Endometrial microvascular endothelial cells (primary cell): ENCODE measurements around the gene FAM53B. TPM values are rescaled to one million over a fixed set of nuclear protein-coding genes. Genes with fewer than 3 reads are reported as not detected.

ENCODE experiments used
- in situ Hi-C: cut with HindIII; loops from 2 replicates; pipeline ENCODE4 v1.10.0; 2017; ENCODE audit warnings: low sequenced_read_pairs, low pct_unique_long_range_greater_than_20kb; ENCODE audit errors: inconsistent ontology term
- total RNA-seq: library from RNA; depleted of rRNA; stranded (reverse); fragments of >200 nt; gene quantifications from one replicate; pipeline ENCODE4 v1.2.3, GENCODE V29; 2015; ENCODE audit errors: inconsistent ontology term

The FAM53B gene
- total RNA-seq, 1 donor from 2014 or later: 12.3 TPM

DNA sequence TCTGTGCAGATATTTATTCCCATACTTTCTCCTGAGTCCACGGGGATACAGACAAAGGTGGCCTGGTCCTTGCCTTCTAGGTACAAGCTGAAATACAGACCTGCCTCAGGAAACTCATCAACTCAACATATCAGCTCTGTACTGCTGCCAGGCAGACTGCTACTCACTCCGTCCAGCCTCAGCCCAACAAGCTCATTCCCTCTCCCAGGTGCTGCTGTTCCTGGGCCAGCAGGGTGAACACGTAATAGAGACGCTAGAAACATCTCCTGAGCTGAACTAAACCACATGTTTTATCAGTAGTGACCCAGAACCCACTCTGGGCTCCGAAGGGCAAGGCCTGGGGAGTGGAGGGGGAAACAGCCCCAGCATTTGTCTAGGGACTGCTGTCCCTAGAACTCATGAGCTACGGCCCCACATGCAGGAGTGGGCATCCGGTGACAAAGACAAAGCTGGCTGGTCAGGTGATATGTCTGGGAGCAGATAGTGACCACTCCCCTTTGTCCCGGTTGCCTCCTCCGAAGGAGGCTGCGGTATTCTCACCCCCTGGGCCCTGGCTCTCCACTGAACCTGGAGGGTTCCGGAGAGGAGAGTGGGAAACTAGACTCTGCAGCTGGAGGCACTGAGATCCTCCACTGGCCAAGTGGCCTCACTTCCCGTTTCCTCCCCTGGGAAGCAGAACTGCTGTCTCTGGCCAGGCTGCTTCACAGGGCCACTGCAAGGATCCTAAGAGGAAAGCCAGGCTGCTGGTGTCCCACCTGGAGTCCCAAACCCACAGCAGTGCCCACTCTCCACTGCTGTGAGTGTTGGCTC lies 116.1 kb downstream of the FAM53B start:
- in situ Hi-C loops: no loop called here

DNA sequence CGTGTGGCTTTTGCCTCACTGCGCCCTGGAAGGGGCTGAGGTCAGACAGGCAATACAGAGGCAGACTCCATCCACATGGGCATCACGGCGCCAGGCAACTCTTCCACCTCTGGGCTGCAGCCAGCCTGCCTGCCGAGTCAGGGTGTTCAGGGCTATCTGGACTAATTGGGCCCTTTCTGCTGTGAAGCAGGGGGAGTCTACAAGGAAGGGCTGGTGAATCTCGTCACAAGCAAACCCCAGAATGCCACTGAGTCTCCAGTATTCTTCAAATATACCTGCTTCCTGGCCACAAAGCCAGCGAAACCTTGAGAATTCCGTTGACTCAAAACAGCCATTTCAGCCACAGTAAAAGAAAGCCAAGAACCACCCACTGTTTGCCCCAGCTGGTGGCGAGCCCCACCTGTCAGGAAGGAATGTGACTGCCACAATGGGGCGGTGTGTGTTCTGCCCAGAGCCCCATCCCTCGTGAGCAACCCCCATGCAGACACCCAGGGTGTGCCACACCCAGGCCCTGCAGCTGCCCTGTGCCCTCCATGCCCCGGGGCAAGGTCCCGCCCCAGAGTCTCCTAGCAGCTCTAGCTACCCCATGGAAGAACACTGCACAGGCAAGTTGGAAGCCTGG lies 117.3 kb downstream of the FAM53B start:
- in situ Hi-C loops: no loop called here

DNA sequence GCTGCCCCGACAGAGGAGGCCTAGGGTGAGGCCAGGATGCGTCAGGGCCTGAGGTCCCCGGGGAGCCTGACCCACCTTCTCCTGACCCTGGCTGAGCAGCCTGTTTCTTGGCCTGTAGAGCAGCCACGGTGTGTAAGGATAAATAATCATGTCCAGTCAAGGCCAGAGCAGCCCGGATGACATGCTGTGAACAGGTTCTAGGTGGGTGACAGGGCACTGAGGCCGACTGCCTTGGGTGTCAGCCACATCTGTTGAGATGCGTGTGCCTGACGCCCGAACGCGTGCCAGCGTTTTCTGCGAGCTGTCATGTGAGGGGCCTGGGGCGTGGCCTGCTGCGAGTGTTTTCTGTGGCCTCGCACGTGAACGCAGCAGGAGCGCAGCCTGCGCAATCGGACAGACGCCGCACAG lies 118.3 kb downstream of the FAM53B start:
- in situ Hi-C loops: no loop called here

DNA sequence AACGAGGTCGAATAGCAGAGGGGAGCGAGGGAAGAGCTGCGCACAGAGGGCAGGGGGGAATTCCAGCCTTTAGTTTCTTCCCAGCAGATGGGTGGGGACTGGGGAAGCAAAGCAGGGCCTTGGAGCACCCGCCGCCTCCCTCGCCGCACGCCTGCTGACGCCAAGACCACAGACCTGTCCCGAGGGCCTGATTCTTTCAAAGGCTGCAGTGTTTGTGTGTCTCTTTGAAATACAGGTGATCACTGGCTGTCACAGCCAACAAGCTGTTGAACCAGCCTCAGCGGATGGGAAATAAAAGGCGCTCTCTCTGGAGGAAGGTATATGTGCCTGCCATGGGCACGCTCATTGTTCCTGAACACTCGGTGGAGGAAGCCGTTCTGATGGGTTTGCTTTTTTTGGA lies 119.3 kb downstream of the FAM53B start:
- in situ Hi-C loops: no loop called here

DNA sequence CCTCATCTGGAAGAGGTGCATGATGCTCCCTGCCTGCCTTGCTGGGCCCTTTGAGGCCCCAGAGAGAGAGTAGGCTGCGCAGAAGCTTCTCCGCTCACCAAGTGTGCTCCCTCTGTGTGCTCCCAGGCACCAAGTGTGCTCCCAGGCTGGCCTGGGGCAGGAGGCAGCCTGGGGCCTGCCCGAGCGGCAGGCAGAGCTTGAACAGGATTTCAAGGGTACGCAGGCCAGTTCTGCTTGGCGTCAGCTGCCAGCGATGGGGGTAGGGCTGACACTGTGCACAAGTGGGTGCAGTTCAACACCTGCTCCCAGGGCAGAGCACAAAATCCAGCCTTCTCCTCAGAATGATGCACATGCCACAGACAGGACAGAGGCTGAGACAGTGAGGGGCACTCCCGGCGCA lies 119.7 kb downstream of the FAM53B start:
- in situ Hi-C loops: no loop called here

DNA sequence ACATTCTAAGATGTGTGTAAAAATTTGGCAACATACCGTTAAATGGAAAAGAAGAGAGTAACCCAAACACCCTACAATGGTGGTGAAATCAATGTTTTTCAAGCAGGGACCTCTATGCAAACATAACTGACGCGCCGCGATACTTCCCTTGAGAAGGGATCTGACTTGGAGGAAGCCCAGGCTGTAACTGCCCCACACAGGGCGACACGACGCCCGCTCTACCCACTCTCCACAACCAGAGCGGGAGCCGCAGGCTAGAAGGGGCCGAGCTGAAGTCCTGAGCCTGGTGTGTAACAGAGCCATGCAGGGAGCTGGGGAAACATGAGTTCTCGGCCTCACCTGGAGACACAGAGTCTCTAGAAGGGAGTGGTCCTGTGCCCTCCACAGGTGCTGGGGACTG lies 120.2 kb downstream of the FAM53B start:
- in situ Hi-C loops: no loop called here

DNA sequence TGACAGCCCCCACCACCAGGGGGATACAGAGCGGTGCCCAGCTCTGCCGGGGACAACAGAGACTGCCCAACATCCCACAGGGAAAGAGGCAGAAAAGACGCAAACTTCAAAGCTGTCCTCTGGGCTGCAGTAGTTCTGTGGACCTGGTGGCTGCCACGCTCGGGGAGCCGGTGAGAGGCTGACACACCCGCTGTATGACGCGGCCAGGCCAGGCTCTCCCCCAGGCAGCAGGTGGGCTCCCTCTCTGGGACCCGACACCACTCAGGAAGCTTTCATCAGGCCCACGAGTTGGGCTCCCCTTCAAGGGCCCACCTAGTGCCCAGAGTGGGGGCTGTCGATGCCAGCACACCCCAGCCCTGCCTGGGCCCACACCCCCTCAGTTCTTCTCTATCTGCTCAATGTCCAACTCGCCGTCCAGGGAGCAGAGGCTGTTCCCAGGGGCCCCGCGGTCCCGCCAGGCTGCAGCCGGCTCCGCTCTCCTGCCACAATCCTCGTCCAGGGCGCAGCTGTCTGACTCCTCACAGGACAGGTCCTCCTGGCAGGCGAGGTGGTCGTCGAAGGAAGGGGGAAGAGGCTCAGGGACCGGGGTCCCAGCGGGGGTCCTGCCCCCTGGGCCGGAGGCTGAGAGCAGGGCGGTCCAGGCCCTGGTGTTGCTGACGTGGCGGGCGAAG lies 121.2 kb downstream of the FAM53B start:
- in situ Hi-C loops: no loop called here

DNA sequence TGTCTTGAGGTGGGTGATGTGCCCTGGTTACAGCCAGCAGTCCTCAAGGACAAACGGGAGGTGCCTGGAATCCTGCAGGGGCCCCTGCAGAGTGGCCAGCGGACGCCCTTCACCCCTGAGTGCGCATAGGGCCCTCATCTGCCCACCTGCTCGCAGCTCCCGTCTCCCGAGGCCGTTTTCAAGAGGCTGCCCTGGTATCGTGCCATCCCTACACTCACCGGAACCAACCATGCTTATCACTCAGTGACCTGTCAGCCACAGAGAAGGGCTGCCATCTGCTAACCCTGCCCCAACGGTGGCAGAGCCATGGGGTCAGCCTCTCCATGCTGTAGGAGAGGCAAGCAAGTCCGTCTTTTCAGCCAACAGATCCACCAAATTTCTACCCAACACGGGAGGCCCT lies 122.0 kb downstream of the FAM53B start:
- in situ Hi-C loops: no loop called here

DNA sequence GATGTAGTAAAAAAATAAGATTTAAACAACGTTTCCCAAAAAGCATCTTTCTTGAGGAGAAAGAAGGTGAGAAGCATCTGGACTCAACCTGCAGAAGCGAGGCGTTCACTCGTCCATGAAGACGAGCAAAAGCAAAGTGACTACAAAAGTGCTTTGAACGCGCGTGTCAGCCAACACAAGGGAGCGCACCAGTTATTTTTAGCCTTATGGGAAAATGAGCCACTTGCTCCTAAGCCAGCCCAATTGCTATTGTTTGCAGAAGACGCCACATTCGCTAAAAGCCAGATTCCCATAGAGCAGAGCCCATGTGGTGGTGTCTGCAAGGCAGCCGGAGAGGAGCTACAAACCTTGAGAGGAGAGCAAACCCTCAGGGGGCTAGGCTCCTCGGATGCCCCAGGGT lies 122.5 kb downstream of the FAM53B start:
- in situ Hi-C loops: no loop called here

DNA sequence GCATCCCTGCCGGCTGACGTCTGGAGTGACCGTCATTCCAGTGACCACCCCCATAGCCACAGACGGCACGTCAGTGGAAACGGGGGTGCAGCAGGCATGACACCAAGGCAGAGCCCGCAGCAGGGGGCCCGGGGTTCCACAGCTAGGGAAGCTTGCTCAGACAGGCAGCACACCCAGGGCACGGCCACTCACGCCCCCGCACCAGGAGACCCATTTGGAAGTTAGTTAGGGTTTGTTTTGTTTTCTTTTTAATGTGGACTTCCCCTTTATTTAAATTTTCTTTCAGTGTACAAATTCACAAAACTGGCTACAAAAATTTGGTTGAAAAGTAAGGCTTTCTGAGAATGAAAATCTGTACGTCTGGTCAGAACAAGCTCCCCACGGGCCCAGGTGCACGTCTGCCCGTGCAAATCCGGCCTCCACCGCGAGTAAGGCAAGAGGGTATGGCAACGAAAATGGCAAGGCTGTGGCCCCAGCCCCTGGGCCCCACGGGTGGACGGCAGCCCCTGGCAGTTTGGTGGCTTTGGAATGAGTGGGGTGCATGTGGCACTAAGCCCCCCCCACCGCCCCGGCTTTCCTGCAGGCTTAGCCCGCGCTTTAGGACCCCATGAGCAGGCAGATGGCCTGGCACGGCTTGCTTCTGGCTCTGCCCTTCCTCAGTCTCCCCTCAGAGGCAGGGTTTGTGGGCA lies 124.2 kb downstream of the FAM53B start:
- in situ Hi-C loops: no loop called here

DNA sequence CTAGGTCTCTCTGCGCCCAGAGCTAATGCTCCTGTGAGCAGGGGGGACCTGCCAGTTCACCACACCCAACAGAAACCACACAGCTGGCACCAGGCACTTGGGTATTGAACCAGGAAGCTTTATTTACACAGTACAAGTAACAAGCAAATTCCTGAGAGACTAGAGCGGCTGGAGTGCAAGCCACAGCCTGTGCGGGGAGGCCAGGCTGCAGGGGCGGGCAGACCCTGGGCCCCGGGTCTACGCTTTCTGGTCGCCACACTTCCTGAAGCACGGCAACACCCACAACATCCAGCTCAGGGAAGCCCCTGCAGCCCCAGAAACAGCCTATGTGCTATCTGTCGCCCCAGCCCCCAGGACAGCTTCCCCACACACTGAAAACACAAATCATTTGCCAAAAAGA lies 125.0 kb downstream of the FAM53B start:
- in situ Hi-C loops: no loop called here

DNA sequence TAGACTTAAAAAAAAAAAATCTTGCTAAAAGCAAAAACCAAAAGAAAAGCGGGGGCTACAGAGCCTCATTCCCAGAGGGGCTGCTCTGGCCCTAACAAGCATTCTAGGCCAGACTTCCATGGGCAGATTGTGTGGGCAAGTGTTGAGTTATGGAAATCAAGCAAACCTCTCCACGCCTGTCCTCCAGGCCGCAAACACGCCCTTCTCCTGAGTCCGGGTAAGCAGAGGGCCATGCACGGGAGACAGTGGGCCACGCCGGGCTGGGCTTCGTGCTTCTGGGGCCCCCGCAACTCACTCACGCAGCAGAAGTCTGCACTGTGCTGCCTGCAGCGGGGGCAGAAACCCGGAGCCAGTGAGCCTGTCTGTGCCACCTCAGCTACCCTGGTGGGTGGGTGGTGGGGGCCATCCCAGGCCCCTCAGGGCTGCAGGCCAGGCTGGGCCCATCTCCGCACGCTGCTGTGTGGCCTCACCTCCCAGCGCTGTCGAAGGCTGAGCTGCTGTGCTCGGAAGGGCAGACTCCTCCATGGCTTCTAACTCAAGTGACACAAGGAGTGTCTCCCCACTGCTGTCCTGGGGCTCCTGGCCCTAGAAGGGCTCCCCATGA lies 125.6 kb downstream of the FAM53B start:
- in situ Hi-C loops: no loop called here

DNA sequence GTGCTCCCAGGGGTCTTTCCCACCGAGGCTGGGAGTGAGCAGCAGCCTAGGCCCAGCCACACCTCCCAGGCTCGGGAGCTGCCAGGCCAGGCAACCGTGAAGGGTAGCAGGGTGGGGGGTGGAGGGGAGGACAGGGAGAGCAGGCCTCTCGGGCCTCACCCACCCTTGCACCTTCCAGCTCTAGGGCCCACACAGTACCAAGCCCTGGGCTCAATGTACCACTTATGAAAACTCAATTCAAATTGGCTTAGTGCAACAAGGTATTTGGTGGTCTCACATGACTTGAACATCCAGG lies 127.4 kb downstream of the FAM53B start:
- in situ Hi-C loops: no loop called here

DNA sequence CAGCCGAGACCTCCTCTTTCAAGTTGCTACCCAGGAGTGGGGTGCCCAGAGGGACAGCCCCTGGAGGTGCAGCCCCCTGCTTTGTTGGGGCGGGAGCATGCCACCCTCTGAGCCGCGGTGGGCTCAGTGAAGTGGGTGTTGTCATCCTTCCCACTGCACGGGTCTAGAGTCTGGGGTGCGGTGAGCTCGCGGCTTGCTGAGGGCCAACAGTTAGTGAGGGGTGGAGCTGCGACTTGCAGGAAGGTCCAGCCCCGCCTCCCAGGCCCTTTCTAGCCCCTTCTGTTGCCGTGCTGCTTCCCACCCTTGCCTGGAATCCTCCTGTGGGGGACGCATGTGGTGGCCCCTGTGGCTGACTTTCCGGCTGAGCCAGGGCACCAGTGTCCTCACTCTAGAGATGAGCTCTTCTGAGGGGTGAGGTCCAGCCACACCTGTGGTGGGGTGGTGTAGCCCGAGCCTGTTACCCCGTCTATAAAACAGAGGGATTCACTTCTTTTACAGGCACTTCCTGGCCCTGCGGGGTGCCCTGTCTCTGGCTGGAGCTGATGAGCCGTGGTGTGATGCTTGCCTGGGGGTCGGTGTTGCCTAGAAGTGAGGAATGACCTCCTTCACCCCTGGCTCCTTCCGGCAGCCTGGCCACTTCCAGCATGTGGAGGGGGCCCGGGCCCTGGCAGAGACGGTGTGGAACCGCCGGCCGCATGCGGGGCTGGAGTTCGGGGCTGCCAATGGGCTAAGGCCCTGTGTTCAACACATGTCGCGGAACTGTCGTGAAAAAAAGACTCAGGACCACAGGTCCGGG lies 127.9 kb downstream of the FAM53B start:
- in situ Hi-C loops: no loop called here

DNA sequence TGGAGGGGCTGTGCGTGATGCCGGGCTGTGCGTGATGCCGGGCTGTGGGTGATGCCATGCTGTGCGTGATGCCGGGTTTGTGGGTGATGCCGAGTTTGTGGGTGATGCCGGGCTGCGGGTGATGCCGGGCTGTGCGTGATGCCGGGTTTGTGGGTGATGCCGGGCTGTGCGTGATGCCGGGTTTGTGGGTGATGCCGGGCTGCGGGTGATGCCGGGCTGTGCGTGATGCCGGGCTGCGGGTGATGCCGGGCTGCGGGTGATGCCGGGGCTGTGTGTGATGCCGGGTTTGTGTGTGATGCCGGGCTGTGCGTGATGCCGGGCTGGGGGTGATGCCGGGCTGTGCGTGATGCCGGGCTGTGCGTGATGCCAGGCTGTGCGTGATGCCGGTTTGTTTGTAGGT lies 128.9 kb downstream of the FAM53B start:
- in situ Hi-C loops: no loop called here

DNA sequence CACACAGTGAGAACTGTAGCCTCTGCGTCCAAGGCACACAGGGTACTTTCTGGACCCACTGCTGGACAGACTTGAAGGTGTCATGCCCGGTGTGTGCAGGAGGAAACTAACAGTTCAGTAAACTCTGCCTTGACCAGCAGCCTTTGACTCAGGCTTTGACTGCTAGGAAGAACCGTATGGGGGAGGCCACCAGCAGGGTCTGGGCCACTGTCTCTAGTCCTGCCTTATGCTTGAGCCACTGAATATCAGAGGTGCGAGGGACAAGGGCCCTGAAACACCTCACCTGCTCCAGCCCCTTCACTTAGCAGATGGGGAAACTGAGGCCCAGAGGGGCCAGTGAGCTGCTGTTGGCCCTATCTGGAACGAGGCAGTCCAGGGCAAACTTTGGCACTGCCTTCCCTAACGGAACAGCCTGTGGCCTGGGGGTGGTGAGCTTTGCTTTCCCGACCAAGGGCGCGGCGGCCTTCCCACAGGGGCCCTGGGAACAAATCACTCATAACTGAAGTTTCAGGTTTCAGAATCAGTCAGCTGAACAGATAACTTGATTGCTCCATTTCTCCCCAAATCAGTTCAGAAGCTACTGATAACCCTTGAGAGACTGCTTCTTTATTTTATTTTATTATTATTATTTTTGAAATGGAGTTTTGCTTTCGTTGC lies 130.0 kb downstream of the FAM53B start:
- in situ Hi-C loops: no loop called here

DNA sequence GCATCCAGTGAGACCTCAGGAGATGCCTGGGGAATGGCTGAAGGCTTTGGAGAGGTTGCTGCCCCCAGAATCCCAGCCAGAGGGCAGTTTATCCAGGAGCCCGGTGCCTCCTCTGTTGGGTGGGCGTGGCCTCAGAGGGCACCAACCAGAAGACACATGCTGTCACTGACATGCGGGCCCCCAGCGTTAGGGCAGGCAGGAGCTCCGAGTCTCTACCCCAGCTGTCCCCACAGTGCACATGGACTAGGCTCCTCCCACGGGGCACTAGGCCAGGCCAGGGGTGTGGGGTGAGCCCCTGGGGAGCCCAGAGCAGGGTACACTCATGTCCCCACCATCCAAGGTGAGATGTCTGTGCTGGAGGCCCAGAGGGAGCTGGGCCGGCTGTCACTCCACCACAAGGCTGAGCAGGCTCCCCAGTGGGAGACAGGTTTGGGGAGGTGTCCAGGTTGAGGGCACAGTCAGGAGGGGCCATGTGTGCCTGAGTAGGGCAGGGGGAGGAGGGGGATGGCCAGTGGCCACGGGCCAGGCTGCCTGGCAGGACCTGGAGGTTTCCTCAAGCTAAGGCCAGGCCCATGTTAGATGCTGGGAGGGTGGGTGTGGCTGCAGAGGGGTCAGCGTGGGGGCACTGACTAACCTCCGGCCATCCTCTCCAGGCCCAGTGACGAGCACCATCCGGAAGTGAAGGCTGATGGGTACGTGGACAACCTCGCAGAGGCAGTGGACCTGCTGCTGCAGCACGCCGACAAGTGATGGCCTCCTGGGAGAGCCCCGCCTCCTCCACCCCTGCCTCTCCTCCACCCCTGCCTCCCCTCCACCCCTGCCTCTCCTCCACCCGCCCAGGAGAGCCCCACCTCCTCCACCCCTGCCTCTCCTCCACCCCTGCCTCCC lies 131.3 kb downstream of the FAM53B start:
- in situ Hi-C loops: no loop called here
